DOHH2 (cell line): ENCODE results near the gene CSNK2A1.

Experiments used
- H3F3A ChIP-seq: fragments of 200-600 bp; sonication (generic), shearing (Covaris generic); 2 replicates; pipeline ENCODE4 v1.6.0; 2016; ENCODE audit warnings: antibody characterized with exemption, mild to moderate bottlenecking; ENCODE audit not compliant: control insufficient read depth, insufficient read depth
- H3K27ac ChIP-seq: fragments of 200-600 bp; sonication (generic); 2 replicates; pipeline ENCODE4 v1.5.1; 2014; ENCODE audit warnings: low read depth, mild to moderate bottlenecking, low read length, moderate library complexity
- H3K27me3 ChIP-seq: fragments of 200-600 bp; sonication (generic); 2 replicates; pipeline ENCODE4 v1.6.1; 2014; ENCODE audit warnings: mild to moderate bottlenecking, low read length, mixed read lengths; ENCODE audit not compliant: control insufficient read depth
- H3K36me3 ChIP-seq: fragments of 200-600 bp; sonication (generic); 2 replicates; pipeline ENCODE4 v1.6.1; 2014; ENCODE audit warnings: mild to moderate bottlenecking, low read length, moderate library complexity, mixed read lengths; ENCODE audit not compliant: control insufficient read depth
- H3K4me1 ChIP-seq: fragments of 200-600 bp; sonication (generic); 2 replicates; pipeline ENCODE4 v1.6.1; 2014; ENCODE audit warnings: mild to moderate bottlenecking, low read length, mixed read lengths; ENCODE audit not compliant: control insufficient read depth
- H3K4me2 ChIP-seq: fragments of 200-600 bp; sonication (generic); 2 replicates; pipeline ENCODE4 v1.6.0; 2014; ENCODE audit warnings: mild to moderate bottlenecking, low read length, moderate library complexity
- H3K4me3 ChIP-seq: fragments of 200-600 bp; sonication (generic); 2 replicates; pipeline ENCODE4 v1.5.1; 2014; ENCODE audit warnings: mild to moderate bottlenecking, low read length, mixed read lengths
- H3K79me2 ChIP-seq: fragments of 200-600 bp; sonication (generic); 2 replicates; pipeline ENCODE4 v1.6.1; 2014; ENCODE audit warnings: mild to moderate bottlenecking, low read length, mixed read lengths; ENCODE audit not compliant: control insufficient read depth
- H3K9me2 ChIP-seq: fragments of 200-600 bp; sonication (generic); replicated peaks from 2 replicates; pipeline ENCODE4 v1.6.1; 2014; ENCODE audit warnings: mild to moderate bottlenecking, low read length, mixed read lengths; ENCODE audit not compliant: control insufficient read depth
- H3K9me3 ChIP-seq: fragments of 200-600 bp; sonication (generic); 2 replicates; pipeline ENCODE4 v1.6.1; 2014; ENCODE audit warnings: antibody characterized with exemption, low read length, mixed read lengths; ENCODE audit not compliant: control insufficient read depth, insufficient read depth
- H4K20me1 ChIP-seq: fragments of 200-600 bp; sonication (generic); 2 replicates; pipeline ENCODE4 v1.6.0; 2014; ENCODE audit warnings: low read depth, mild to moderate bottlenecking, antibody characterized with exemption, low read length, moderate library complexity; ENCODE audit not compliant: control insufficient read depth, insufficient read depth
- EZH2phosphoT487 ChIP-seq: fragments of 200-600 bp; sonication (generic); IDR thresholded peaks from 2 replicates; pipeline ENCODE4 v1.6.1; 2017; ENCODE audit warnings: borderline replicate concordance, mild to moderate bottlenecking, antibody characterized with exemption, low read length, moderate library complexity, mixed read lengths
- TF ChIP-seq, protein P1 (sequence below): fragments of 200-600 bp; sonication (generic); IDR thresholded peaks from one replicate; pipeline ENCODE4 v1.5.1; 2014; ENCODE audit warnings: antibody characterized with exemption, mild to moderate bottlenecking, low read depth, low read length; ENCODE audit not compliant: poor library complexity, severe bottlenecking

The CSNK2A1 gene

DNA sequence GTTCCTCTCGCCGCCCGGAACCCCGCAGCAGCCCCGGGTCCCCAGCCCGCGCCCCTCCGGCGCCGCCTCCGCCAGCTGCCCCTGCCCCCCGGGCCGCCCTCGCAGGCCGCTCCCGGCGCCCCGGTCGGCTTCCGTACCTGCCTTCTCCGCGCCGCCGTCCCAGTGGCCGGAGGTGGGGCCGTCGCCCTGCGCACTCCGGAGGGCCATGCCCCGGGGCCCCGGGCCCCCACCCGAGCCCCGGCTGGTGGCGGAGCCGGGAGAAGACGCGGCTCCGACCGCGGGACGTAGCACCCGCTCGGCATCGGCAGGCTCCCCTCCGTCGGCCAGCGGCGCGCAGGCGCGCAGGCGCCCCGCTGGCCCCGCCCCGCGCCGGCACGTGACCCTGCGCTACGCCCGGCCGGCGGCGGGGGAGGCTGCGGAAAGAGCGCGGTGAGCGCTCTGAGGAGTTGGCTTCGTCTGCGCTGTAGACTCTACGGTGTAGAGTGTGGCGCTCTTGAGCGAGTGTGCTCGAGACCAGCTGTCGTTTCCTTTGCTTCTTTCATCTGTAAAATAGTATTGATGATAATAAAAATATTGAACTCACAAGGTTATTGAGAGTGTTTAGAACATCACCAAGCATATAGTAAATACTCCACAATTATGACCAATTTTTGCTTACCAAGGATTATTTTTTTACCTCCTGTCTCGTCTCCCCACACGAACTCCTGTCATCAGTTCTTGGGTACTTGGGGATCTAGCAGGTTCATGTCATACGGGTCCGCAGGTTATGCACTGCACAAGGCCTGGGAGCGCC, 81.2 kb downstream of the CSNK2A1 start, which contains the start of gene TBC1D20:
TSS of gene TBC1D20 (minus strand) at position 335 of the 793 bp plus-strand sequence. CDS start at position 207, 128 bp downstream.
- Histone ChIP-seq H3K9me3 (peaks cover 2% of the 10 kb centered on the region), H3K4me3 (peak within 1 kb of the TSS; percentile 86), H3K27me3 (no peaks in the 10 kb centered on the region), H3K36me3 (peaks cover 4% of the 10 kb centered on the region; the same call in 1 of the 2 replicates), H4K20me1 (peaks cover 12% of the 10 kb centered on the region; the same call in 1 of the 2 replicates), H3K9me2 (no peaks in the 10 kb centered on the region), H3K27ac (peak within 1 kb of the TSS; percentile 23; the same call in 1 of the 2 replicates), H3K4me1 (peaks cover 28% of the 10 kb centered on the region), H3K4me2 (peak within 1 kb of the TSS; percentile 96), H3F3A (no peaks in the 10 kb centered on the region), H3K79me2 (peaks cover 48% of the 10 kb centered on the region)
- TF ChIP-seq EZH2phosphoT487: no peak
- TF ChIP-seq, protein P1, sequence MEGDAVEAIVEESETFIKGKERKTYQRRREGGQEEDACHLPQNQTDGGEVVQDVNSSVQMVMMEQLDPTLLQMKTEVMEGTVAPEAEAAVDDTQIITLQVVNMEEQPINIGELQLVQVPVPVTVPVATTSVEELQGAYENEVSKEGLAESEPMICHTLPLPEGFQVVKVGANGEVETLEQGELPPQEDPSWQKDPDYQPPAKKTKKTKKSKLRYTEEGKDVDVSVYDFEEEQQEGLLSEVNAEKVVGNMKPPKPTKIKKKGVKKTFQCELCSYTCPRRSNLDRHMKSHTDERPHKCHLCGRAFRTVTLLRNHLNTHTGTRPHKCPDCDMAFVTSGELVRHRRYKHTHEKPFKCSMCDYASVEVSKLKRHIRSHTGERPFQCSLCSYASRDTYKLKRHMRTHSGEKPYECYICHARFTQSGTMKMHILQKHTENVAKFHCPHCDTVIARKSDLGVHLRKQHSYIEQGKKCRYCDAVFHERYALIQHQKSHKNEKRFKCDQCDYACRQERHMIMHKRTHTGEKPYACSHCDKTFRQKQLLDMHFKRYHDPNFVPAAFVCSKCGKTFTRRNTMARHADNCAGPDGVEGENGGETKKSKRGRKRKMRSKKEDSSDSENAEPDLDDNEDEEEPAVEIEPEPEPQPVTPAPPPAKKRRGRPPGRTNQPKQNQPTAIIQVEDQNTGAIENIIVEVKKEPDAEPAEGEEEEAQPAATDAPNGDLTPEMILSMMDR: no peak

DNA sequence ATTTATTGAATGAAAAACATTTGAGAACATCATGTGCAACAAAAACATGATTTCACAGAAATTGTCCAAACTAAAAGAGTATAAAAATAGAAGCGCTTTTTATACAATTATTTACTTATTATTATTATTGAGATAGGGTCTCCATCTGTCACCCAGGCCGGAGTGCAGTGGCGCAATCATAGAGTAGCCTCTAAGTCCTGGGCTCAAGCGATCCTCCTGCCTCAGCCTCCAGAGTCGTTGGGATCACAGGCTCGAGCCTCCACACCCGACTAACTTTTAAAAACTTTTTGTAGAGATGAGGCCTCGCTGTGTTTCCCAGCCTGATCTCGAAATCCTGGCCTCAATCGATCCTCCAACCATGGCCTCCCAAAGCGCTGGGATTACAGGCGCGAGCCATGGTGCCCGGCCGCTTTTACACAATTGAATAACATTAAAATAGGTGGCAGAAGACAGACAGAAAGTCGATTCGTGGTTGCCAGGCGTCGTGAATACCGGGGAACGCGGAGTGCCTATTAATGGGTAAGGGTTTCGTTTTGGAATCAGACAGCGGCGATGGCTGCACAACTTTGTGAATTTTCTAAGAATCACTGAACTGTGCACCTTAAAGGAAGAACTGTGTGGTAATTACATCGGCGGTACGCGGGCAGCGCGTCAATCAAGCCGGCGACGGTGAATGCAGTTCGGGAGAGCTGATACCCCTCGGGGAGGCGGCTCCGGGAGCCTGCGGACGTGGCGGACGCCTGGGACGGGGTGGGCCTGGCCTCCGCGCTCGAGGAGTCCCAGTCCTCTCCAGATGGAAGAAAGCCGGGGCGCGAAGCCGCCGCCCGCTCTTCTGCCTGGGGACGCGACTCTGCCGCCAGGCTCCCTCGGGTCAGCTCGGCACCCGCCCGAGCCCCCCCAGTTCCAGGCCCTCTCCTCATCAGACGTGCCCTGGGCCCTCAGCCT, 82.1 kb downstream of the CSNK2A1 start:
- Histone ChIP-seq H3K36me3 (peaks cover 4% of the 10 kb centered on the region; the same call in 1 of the 2 replicates), H4K20me1 (peaks cover 12% of the 10 kb centered on the region; the same call in 1 of the 2 replicates), H3K4me1 (peaks cover 28% of the 10 kb centered on the region), H3K4me2 (peak overlapping the region; percentile 68), H3F3A (no peaks in the 10 kb centered on the region), H3K4me3 (peak overlapping the region; percentile 86), H3K27me3 (no peaks in the 10 kb centered on the region), H3K79me2 (peaks cover 50% of the 10 kb centered on the region), H3K27ac (no peak overlapping the region), H3K9me2 (no peaks in the 10 kb centered on the region), H3K9me3 (no peaks in the 10 kb centered on the region)
- TF ChIP-seq EZH2phosphoT487: no peak
- TF ChIP-seq, protein P1: no peak

DNA sequence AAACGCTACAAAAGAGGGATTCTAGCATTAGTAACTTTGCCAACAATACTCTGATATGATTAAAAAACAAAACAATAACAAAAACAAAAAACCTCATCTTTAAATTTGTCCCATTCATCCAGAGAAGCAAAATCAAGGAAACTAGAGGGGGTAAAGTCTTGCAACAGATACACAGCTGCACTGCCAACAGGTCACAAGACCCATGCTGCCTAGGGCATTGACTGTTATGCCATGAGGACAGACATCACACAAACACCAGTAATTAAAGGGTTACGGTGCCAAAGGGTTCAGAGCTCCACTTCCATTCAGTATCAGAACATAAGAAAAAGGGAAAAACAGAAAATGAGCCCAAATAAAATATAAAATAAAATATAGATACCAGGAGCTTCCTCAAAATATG, 82.9 kb downstream of the CSNK2A1 start:
- Histone ChIP-seq H3K79me2 (peaks cover 55% of the 10 kb centered on the region), H4K20me1 (peaks cover 12% of the 10 kb centered on the region; the same call in 1 of the 2 replicates), H3K9me3 (no peaks in the 10 kb centered on the region), H3K9me2 (no peaks in the 10 kb centered on the region), H3F3A (no peaks in the 10 kb centered on the region), H3K4me3 (peak overlapping the region; percentile 8; the same call in 1 of the 2 replicates), H3K4me1 (peaks cover 28% of the 10 kb centered on the region), H3K36me3 (peaks cover 4% of the 10 kb centered on the region; the same call in 1 of the 2 replicates), H3K27me3 (no peaks in the 10 kb centered on the region), H3K4me2 (peak overlapping the region; percentile 68), H3K27ac (no peak overlapping the region)
- no peak for TF ChIP-seq EZH2phosphoT487
- TF ChIP-seq, protein P1: no peak
